Progenitor cell of endocrine pancreas (in vitro differentiated cells): ENCODE results near the gene KLF7. TPM values are rescaled to one million over a fixed set of nuclear protein-coding genes. Genes with fewer than 3 reads are reported as not detected.

Experiments used
- DNase-seq: peaks from one replicate; pipeline ENCODE4 v3.0.0; 2021; ENCODE audit warnings: low spot score; ENCODE audit not compliant: unreplicated experiment
- H3K27ac Mint-ChIP-seq: 2 replicates; pipeline ENCODE4 v1.8.0; 2021; ENCODE audit warnings: mild to moderate bottlenecking, moderate library complexity, mixed read lengths
- H3K27me3 Mint-ChIP-seq: 2 replicates; pipeline ENCODE4 v1.8.0; 2021; ENCODE audit warnings: mixed read lengths
- H3K36me3 Mint-ChIP-seq: 2 replicates; pipeline ENCODE4 v1.8.0; 2022; ENCODE audit warnings: mixed read lengths; ENCODE audit not compliant: insufficient read depth
- H3K4me1 Mint-ChIP-seq: 2 replicates; pipeline ENCODE4 v1.8.0; 2021; ENCODE audit warnings: low read depth, mixed read lengths
- H3K4me3 Mint-ChIP-seq: 2 replicates; pipeline ENCODE4 v1.8.0; 2021; ENCODE audit warnings: low read depth, mild to moderate bottlenecking, moderate library complexity, mixed read lengths
- H3K9me3 Mint-ChIP-seq: 2 replicates; pipeline ENCODE4 v1.8.0; 2021; ENCODE audit warnings: low read depth, mixed read lengths
- CTCF ChIP-seq: fragments of 200-600 bp; sonication (generic); IDR thresholded peaks from one replicate; pipeline ENCODE4 v1.5.0; 2021; ENCODE audit warnings: antibody characterized with exemption, mild to moderate bottlenecking; ENCODE audit not compliant: unreplicated experiment
- total RNA-seq: library from RNA; stranded (reverse); gene quantifications from 2 replicates; pipeline ENCODE4 v1.2.1, GENCODE V29; 2021

KLF7 gene
- total RNA-seq, 1 donor from 2014 or later, result 26.6 TPM

GRCh38 chr2:207107131-207107530 is 58.6 kb downstream of the KLF7 start:
- no peak for DNase-seq
- TF ChIP-seq CTCF, result no peak
- Mint-ChIP-seq H3K27ac (no peak overlapping the region), H3K36me3 (peaks cover 2% of the 10 kb centered on the region), H3K4me1 (peaks cover 17% of the 10 kb centered on the region), H3K27me3 (no peaks in the 10 kb centered on the region), H3K9me3 (no peaks in the 10 kb centered on the region), H3K4me3 (no peak overlapping the region)

GRCh38 chr2:207103132-207103531 is 62.6 kb downstream of the KLF7 start:
- Mint-ChIP-seq H3K27ac (no peak overlapping the region), H3K9me3 (no peaks in the 10 kb centered on the region), H3K36me3 (no peaks in the 10 kb centered on the region), H3K27me3 (no peaks in the 10 kb centered on the region), H3K4me3 (no peak overlapping the region), H3K4me1 (peaks cover 13% of the 10 kb centered on the region)
- no peak for TF ChIP-seq CTCF
- no peak for DNase-seq

DNA sequence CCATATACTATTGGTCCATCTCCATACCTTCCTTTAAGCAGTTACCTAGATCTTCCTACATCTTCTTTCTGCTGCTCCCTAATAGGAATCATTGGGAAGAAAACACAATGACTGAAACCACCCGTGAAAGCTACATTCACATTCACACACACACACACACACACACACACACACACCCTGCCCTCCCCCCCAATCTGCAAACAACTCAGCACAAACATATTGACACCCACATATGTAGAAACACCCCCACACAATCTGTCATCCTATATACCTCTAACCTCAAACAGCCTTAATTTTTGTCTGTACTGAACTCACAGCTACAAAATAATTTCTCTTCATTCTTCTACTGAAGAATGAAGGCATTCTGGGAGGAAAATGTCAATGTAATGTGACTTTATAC is 63.8 kb downstream of the KLF7 start:
- no peak overlapping the region for H3K4me3 Mint-ChIP-seq
- no peaks in the 10 kb centered on the region for H3K27me3 Mint-ChIP-seq
- no peaks in the 10 kb centered on the region for H3K36me3 Mint-ChIP-seq
- peaks cover 3% of the 10 kb centered on the region for H3K4me1 Mint-ChIP-seq
- TF ChIP-seq CTCF, result no peak
- H3K9me3 Mint-ChIP-seq, result no peaks in the 10 kb centered on the region
- DNase-seq, result no peak
- no peak overlapping the region for H3K27ac Mint-ChIP-seq

- Mint-ChIP-seq H3K4me3 (no peak overlapping the region), H3K9me3 (no peaks in the 10 kb centered on the region), H3K36me3 (no peaks in the 10 kb centered on the region), H3K4me1 (no peaks in the 10 kb centered on the region), H3K27ac (no peak overlapping the region), H3K27me3 (no peaks in the 10 kb centered on the region)
- no peak for TF ChIP-seq CTCF
- DNase-seq, result no peak
These were observed 68.5 kb downstream of the KLF7 start for GRCh38 chr2:207097278-207097677.

DNA sequence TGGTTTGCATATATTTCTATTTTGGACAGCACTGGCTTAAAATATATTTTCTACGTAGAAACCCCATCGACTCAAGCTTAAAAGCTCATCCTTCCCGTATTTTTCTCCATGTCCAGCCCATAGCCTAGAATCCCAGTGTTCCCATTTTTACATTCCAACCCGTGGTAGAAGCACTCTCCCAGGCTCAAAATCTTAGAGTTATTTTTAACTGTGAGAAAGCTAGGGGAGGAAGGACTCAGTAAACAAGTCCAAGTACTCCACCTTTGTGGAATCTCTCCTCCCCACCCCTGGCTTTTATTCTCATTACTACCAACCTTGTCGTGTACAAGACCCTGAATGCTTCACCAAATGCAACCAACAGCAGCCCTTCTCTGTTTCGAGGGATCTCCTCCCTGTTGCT is 69.8 kb downstream of the KLF7 start:
- Mint-ChIP-seq H3K4me3 (no peak overlapping the region), H3K4me1 (peaks cover 5% of the 10 kb centered on the region), H3K27me3 (no peaks in the 10 kb centered on the region), H3K36me3 (no peaks in the 10 kb centered on the region), H3K27ac (no peak overlapping the region), H3K9me3 (no peaks in the 10 kb centered on the region)
- DNase-seq, result no peak
- no peak for TF ChIP-seq CTCF

DNA sequence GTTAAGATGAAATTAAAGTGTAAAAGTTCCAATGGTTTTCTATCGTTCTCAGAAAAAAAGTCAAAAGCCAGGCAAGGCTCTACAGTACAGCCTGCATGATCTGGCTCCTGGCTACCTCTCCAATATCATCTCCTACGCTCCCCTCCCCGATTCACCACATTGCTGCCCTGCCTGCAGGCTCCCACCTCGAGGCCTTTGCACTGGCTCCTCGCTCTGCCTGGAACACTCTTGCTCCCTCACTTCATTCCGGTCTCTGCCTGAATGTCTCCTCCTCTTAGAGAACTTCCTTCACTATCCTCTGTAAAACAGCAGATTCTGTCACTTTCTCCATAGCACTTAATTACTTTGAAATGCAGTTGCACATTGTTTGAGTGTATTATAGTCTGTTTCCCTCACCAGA is 72.5 kb downstream of the KLF7 start:
- no peak for DNase-seq
- no peak overlapping the region for H3K4me3 Mint-ChIP-seq
- H3K4me1 Mint-ChIP-seq, result peaks cover 24% of the 10 kb centered on the region
- no peak for TF ChIP-seq CTCF
- no peaks in the 10 kb centered on the region for H3K27me3 Mint-ChIP-seq
- no peaks in the 10 kb centered on the region for H3K9me3 Mint-ChIP-seq
- no peak overlapping the region for H3K27ac Mint-ChIP-seq
- H3K36me3 Mint-ChIP-seq, result no peaks in the 10 kb centered on the region
